Measurements from ENCODE around the gene PTGDS.

The PTGDS gene

DNA sequence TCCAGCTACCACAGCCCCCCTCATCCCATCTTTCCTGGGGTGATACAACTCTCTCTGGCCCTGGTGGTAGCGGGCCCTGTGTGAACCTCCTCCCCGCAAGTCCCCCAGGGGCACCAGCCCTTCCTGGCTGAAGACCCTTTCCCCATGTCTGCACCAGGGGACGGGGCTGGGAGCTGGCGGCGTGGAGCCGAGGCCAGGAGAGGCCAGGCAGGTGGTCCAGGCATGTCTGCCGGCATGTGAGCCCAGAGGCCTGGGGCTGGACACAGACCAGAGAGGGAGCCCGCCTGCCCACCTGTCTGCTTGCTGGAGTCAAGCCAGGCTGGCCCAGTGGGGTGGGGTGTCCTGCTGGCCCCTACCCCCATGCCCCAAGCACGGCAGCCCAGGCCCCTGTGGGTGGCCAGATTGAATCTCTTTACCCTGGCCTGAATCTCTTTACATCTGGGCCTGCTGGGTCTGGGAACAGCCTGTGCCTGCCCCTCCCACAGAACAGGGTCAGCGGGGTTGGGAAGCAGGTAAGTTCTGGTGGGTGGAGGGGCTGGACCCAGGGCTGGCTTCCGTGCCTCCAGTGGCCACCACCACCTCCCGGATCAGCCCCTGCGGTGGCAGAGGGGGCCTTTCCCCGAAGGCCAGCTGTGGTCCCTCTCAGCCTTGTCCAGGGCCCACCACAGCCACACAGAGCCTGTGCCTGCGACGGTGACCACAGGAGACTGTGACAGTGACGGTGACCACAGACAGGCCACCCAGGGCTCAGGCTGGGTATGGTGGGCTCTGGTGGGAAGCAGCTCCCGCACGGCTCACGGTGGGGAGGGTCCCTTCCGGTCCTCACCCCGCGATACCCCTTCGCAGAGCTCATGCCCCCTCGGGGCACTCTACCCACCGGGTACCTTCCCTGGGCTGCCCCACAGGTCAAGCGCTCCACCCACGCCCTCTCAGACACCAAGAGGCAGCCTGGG lies 18.1 kb upstream of the PTGDS start:
- DNase-seq, result no peak

- DNase-seq, result no peak
Observed at GRCh38 chr9:136960212-136960937, 16.9 kb upstream of the PTGDS start.

- DNase-seq, result no peak
Observed at GRCh38 chr9:136960938-136961275, 16.4 kb upstream of the PTGDS start.

DNA sequence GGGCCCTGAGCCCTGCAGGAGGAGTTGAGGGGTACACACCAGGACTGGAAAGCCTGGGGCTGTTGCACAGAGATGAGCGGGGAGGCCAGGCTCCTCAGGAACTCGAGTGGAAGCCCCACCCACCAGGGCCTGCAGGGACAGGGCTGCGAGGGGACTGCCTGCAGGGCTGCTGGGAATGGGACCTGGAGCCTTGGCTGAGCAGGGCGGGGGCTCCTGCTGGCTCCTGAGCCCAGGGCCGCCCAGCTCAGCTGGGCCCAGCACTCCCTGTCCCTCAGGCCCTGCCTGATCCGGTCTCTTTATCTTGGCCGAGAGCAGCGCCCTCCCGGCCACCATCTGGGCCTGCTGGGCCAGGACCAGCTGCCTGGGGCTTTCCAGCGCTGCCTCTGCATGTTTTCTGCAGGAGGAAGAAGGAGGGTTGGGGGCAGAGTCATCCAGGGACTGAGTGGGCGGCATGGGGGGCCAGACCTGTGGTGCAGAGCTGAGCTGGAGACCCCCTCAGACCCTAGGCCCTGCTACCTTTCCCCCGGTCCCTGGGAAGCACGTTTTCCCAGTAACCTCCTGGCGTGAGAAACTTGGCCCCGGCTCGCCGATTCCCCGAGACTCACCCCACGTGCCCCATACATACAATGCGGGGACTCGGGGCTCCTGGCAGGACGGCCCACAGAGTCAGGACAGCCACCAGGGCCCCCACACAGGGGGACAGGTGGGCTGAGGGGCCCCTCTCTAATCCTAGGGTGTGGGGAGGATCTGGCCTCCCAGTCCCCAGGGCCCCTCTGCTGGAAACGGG lies 15.8 kb upstream of the PTGDS start:
- no peak for DNase-seq

GRCh38 chr9:136962163-136962562 lies 15.1 kb upstream of the PTGDS start:
- DNase-seq, result no peak

DNA sequence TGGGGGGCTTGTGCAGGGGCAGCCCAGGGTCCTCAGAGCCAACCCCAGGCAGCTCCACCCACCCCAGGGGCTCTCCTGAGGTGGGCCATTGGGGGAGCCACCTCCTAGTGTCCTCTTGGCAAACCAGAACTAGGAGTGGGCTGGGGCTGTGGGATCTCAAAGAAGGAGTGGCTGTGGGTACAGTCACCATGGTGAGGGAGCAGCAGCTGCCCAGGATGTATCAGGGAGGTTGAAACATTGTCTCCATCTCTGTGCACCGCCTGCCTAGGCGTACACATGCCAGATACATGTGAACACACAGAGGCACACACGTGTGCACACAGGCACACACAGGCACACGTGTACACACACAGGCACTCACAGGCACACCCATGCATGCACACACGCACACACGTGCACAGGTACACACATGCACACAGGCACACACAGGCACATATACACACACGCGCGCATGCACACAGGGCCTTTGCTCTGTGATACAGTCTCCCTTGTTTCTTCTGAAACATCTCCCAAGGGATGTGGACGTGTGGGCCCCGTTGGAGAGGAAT lies 14.5 kb upstream of the PTGDS start:
- no peak for DNase-seq

- no peak for DNase-seq
Observed at GRCh38 chr9:136963341-136963740, 14.0 kb upstream of the PTGDS start.

DNA sequence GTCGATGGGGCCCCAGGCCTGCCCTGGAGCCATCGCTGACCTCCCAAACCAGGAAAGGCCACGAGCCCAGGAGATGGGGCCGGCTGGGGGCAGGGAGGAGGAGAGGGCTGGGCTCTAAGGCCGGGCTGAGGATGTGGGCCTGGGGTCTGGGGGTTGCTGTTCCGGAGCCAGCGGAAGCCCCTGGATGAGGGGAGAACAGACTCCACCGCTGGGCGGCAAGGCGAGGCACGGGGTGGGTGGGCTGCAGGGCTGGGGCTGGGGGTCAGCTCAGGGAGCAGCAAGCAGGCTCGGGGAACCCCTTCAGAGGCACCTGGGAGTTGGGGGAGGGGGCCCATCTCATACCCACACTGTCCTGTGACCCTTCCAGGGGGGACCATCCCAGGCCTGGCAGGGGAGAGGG lies 13.6 kb upstream of the PTGDS start:
- DNase-seq, result no peak

GRCh38 chr9:136964171-136964689 lies 13.1 kb upstream of the PTGDS start:
- DNase-seq, result no peak

- no peak for DNase-seq
Observed at GRCh38 chr9:136964833-136965422, 12.4 kb upstream of the PTGDS start.

- no peak for DNase-seq
Observed at GRCh38 chr9:136965771-136966484, 11.4 kb upstream of the PTGDS start.

DNA sequence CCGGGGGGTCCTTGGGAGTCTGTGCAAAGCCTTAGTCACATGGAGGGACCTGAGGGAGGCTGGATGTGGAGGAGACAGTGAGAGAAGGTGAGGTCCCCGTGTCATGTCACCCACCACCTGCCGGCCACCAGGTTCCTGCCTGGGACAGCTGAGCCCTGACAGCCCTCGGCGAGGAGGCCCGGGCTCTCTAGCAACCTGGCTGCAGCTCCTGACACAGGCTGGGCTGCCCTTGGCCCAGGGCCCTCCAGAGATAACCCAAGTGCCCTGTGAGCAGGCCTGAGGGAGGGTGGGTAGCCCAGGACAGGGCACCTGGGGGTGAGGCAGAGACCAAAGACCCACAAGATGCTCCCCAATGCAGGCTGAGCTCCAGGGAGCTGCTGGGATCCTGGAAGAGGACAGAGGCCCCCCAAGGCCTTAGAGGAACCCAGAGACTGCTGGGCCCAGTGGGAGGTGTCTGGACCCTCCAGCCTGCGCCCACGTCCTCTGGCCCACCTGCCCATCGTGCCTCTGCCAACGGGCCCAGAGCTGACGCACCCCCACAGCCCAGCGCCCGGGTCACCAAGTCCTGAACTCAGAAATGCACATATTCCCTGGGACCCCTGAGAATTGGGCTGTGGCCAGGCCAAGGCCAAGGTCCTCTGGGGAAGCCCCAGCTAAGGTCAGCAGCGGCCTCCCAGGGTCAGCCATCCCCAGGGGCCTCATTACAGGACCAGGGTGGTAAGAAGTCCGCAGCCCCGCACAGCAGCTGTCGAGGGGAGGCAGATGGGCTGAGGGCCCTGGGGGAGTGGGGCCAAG lies 8.8 kb upstream of the PTGDS start:
- DNase-seq, result no peak

- no peak for DNase-seq
Observed at GRCh38 chr9:136969150-136969549, 8.2 kb upstream of the PTGDS start.

- DNase-seq, result no peak
Observed at GRCh38 chr9:136969774-136970173, 7.5 kb upstream of the PTGDS start.

GRCh38 chr9:136970361-136970760 lies 6.9 kb upstream of the PTGDS start:
- DNase-seq, result no peak

GRCh38 chr9:136971746-136972145 lies 5.6 kb upstream of the PTGDS start:
- no peak for DNase-seq

GRCh38 chr9:136972335-136972734 lies 5.0 kb upstream of the PTGDS start:
- no peak for DNase-seq

DNA sequence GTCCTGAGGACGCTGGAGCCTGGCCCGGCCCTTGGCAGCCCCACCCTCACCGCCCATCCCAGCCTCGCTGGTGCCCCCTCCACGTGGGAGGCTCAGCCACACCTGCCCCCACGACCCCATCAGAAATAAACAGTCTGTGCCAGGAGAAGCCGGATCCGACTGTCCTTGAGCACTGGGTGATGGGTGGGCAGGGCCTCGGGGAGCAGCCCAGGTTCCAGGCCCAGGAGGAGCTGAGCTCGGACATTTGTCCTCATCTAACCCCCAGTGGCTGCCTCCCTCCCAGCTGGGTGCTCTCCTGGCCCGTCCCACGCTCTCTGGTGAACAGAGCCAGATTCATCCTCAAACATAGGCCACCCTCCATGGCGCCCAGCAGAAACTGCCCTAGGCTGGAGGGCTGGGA lies 4.6 kb upstream of the PTGDS start:
- no peak for DNase-seq

DNA sequence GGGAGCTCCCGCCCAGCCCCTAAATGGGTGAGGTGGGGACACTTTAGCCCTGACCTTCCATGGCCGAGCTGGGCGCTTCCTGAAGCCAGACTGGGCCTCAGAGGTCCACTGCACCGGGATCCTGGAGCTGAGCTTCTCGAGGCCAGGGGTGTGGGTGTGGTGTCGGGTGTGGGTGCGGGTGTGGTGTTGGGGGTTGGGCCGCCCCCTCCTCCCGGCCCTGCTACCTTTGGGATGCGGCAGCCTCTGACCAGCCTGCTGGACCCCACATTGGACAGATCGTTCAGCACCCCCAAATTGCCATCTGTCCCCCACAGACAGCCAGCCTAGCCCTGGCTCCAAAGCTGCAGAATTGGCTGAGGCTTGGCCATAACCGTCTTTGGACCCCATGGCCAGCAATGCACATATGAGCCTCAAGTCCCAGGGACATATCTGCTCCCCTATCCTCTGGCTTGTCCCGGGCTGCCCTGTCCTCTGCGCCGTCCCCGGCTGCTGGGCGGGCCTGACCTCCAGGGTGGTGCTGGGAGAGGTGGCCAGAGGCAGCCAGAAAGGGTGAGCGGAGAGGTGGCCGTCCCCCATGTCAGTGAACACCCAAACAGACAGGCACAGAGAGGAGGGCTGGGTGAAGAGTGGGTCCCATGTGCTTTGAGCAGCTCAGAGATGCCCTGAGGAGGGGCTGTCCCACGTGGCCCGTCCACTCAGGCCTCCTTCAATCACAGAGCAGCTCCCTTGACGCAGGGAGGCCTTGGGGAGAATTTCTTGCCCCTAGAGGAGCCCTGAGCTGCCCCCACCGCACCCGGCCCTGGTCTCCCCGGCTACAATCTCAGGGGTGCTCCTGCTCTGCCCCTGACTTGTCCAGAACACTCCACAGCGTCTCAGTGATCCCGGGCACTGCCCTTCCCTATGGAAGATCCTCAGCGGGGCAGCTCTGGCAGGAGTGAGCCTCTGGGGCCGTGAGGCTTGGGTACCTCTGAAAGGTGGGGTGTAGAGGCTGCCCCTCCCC lies 3.4 kb upstream of the PTGDS start:
- DNase-seq, result no peak

All from NCI-H1048 (cell line).